GM12801 (cell line): Measurements from ENCODE around the gene EFNA5.

ENCODE experiments used
- TF ChIP-seq, protein P1 (sequence below): IDR thresholded peaks from one replicate; pipeline ENCODE4 v1.5.1; 2011; ENCODE audit warnings: control low read depth; ENCODE audit not compliant: insufficient read length; ENCODE audit errors: extremely low read depth

EFNA5 gene

DNA sequence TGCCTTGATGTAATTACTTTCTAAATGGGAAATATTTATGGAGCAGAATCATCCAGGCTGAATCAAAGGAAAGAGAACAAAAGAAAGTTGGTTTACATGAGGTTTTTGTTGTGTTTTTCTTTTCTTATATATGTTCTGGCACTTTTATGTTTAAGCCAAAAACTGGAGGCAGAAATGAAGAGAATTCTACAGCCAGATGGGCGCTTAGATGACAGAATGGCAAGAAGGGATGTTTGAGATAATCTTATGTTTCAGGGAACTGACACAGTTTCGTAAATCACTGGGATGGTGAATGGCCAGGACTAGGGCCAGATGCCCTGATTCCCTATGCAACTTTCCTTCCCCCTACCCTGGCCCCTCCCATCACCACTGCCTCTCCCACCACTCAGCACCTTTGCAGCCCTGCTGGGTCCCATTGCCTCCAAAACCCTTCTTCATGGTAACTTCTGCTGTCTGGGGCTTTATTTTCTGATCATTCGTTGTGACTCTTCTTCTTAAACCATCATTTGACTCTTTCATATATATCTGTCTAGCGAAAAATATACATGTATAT lies 111.8 kb downstream of the EFNA5 start:
- TF ChIP-seq, protein P1, sequence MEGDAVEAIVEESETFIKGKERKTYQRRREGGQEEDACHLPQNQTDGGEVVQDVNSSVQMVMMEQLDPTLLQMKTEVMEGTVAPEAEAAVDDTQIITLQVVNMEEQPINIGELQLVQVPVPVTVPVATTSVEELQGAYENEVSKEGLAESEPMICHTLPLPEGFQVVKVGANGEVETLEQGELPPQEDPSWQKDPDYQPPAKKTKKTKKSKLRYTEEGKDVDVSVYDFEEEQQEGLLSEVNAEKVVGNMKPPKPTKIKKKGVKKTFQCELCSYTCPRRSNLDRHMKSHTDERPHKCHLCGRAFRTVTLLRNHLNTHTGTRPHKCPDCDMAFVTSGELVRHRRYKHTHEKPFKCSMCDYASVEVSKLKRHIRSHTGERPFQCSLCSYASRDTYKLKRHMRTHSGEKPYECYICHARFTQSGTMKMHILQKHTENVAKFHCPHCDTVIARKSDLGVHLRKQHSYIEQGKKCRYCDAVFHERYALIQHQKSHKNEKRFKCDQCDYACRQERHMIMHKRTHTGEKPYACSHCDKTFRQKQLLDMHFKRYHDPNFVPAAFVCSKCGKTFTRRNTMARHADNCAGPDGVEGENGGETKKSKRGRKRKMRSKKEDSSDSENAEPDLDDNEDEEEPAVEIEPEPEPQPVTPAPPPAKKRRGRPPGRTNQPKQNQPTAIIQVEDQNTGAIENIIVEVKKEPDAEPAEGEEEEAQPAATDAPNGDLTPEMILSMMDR, result no peak

DNA sequence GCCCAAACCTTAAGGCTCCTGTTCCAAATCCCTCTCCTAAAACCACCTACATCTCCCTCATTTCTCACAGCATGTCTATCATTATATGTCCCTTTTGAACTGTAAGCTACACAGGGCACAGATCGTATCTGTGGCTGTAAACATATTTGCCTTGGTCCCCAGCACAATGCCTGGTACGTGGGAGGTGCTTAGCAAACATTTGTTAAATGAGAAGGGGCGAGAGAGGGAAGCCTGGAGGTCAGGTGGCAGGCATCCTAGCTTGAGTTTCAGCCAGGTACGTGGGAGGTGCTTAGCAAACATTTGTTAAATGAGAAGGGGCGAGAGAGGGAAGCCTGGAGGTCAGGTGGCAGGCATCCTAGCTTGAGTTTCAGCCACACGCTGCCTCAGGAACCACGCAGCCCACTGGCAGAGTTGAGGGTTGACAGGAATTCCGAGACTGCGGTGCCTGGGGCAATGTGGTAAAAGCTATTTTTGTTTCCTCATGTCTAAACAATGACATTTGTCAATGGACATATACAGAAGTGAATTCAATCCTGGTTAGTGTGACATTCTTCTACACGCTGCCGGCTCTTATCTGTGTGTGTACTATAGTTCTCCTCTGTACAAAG lies 113.6 kb downstream of the EFNA5 start:
- TF ChIP-seq, protein P1, result no peak

DNA sequence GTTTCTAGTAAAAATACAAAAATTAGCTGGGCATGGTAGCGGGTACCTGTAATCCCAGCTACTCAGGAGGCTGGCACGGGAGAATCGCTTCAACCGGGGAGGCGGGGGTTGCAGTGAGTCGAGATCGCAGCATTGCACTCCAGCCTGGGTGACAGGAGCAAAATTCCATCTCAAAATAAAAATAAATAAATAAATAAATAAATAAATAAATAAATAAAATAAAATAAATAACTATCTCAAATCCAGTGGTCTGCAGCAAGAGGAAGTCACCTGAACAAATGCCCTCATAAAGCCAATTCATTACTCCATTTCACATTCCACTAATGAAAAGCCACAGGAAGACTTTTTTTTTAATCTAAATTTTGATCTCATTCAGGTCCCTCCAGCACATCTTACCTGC lies 114.2 kb downstream of the EFNA5 start:
- TF ChIP-seq, protein P1, result no peak

DNA sequence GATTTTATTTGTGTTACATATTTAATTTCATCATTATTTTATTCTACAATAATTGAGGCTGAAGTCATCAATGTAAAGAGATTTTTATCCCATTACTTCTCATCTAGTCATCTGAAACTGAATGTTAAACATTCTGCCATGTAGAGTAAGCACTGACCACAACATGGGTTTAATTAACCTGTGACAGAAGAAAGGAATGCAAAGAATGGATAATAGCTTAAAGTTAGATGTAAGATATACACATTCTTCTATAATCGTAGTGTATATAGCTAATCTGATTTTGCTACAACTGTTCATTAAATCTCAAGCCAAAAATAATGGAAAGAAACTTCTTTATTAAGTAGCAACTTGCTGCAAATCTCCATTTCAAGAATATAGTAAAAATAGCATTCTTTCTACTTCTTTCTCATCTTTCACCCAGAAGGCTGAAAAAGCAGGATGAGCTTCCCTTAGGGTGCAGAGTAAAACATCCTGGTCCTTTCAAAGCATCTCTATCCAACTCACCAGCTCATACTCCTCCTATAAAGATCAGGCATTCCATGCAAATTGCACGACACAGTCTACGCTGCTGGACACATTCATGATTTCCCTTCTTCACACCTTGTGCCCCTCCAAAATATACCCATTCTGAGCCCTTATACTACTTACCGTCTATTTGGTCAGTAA lies 115.2 kb downstream of the EFNA5 start:
- TF ChIP-seq, protein P1, result no peak

DNA sequence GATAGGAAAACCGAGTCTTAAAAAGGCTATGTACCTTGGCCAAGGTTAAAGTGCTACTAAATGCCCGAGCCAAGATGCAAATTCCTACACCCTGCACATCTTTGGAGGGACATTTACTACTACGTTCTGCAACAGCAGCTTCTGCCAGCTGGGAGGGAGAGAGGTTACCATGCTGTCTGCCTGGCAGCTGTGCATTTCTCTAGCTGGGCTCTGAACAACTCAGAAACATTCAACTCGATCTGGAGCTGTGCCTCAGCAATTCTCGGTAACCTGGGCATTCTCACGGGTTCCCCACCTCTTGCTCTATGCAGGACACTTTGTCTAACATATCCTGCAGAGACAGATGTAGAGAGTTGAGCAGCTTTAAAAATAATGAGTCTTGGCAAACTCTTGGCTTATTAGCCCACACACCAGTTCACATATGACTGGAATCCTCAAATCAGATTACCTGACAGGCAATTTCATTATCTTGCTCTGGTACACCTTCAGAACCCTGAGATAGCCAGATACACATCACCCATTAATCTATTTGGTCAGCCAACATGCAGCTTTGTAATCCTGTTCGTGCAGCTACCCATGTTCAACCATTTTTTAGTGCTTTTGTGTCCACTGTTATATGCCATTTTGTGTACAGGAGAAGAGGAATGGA lies 115.8 kb downstream of the EFNA5 start:
- TF ChIP-seq, protein P1, result no peak

DNA sequence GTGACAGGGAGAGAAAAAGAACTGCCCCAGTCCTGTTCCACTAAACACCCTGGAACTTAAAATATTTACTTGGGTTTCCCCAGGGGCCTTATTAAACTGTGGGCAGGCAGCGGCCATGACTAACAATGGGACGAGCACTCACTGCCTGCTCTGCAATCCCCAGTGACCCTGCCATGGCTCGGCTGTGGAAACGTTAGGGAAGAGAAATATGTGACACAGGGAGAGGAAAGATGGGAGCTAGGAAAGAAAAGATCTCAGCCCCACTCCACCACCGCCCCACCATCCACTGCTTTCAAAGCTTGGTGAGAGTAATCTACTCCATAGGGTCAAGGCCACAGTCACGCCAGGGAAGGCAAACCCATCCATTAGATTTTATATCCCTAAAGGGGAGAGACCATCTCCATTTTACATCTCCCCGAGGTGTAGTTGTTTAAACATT lies 117.6 kb downstream of the EFNA5 start:
- TF ChIP-seq, protein P1, result no peak

DNA sequence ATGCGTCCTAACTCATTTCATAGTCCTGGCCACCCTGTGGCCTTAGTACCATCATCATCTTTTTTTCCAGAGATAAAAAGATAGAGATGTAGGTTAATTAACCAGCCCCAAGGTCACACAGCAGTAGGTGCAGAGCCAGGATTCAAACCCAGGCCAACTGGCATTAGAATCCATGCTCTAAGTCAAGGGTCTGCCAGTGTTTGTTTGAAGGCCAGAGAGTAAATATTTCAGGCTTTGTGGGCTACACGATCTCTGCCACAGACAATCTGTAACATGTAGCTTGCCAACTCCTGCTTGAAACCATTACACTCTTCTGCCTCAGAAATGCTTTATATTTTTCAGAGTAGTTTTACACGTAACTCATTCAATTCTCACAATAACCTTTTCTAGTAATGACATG lies 119.6 kb downstream of the EFNA5 start:
- TF ChIP-seq, protein P1, result no peak
